SU-DHL-6 (cell line): ENCODE data around the gene NT5DC2.

ENCODE experiments used
- CTCF ChIP-seq: fragments of 200-600 bp; sonication (generic); IDR thresholded peaks from one replicate; pipeline ENCODE4 v1.5.1; 2017; ENCODE audit warnings: antibody characterized with exemption, mild to moderate bottlenecking, low read length, moderate library complexity; ENCODE audit not compliant: insufficient read depth, poor library complexity, severe bottlenecking
- EZH2phosphoT487 ChIP-seq: fragments of 200-600 bp; sonication (generic), shearing (Covaris generic); conservative IDR thresholded peaks from 2 replicates; pipeline ENCODE4 v1.6.1; 2018; ENCODE audit warnings: mild to moderate bottlenecking, antibody characterized with exemption, low read length, moderate library complexity, mixed read lengths

DNA sequence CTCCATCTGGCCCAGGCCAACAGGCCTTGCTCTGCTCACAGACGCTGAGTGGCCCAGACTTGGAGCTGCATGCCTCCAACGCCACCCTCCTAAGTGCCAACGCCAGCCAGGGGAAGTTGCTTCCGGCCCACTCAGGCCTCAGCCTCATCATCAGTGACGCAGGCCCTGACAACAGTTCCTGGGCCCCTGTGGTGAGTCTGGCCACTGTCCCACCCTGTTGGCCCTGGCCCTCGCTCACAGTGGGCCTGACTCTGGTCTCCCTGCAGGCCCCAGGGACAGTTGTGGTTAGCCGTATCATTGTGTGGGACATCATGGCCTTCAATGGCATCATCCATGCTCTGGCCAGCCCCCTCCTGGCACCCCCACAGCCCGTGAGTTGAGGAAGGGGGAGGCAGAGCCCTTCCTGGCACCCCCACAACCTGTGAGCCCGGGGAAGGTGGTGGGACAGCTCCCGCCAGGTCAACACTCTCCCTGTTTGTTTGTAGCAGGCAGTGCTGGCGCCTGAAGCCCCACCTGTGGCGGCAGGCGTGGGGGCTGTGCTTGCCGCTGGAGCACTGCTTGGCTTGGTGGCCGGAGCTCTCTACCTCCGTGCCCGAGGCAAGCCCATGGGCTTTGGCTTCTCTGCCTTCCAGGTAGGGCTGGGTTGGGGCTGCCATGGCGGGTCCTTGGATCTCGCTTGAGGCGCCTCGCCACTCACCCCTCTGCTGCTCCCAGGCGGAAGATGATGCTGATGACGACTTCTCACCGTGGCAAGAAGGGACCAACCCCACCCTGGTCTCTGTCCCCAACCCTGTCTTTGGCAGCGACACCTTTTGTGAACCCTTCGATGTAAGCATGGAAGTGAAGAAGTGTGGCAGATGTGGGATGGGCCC is 10.0 kb downstream of the NT5DC2 start:
- TF ChIP-seq CTCF (no peak), EZH2phosphoT487 (no peak)
